Measurements from ENCODE around the gene BICC1. TPM values are rescaled to one million over a fixed set of nuclear protein-coding genes. Genes with fewer than 3 reads are reported as not detected.

The BICC1 gene
- total RNA-seq, 4 donors from 2014 or later = 1.3 to 29.7 (median 17.5) TPM

DNA sequence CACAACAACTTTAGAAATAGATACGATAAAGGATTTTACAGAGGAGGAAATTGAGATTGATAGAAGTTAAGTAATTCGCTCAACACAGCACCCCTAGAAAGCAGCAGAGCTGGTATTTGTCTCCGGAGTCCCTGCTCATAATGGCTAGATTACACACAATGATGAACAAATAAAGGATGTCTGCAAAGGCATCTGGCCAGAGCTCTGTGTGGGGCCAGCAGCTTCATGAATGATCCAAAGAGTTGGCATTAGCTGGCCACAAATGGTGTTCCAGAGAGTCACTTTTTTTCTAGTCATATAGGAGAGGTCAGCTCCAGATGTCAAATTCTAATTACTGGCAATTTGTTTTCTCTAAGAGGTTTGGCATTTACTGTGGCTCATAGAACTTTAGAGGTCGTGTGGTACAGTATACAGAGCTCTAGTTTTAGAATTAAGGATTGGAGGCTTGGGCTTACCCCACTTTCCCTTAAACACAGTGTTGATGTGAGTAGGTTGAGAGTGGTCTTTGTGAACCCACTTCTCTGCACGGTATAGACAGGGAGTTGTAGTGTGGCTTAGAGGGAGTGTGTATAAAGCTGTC lies 186.2 kb downstream of the BICC1 start:
- no peaks in the 10 kb centered on the region for H3K4me1 ChIP-seq
- DNase-seq = no peak
- no peaks in the 10 kb centered on the region for H3K9me3 ChIP-seq
- intact Hi-C loops (cut with DNase I; ENCODE audit: low total_unique reads) = no loop called here
- H3K27me3 ChIP-seq = no peaks in the 10 kb centered on the region
- H3K36me3 ChIP-seq = no peaks in the 10 kb centered on the region
- H3K4me3 ChIP-seq = no peak overlapping the region
- no peak for TF ChIP-seq POLR2A (IDR thresholded peaks at IDR 0.05)
- TF ChIP-seq, protein P1, sequence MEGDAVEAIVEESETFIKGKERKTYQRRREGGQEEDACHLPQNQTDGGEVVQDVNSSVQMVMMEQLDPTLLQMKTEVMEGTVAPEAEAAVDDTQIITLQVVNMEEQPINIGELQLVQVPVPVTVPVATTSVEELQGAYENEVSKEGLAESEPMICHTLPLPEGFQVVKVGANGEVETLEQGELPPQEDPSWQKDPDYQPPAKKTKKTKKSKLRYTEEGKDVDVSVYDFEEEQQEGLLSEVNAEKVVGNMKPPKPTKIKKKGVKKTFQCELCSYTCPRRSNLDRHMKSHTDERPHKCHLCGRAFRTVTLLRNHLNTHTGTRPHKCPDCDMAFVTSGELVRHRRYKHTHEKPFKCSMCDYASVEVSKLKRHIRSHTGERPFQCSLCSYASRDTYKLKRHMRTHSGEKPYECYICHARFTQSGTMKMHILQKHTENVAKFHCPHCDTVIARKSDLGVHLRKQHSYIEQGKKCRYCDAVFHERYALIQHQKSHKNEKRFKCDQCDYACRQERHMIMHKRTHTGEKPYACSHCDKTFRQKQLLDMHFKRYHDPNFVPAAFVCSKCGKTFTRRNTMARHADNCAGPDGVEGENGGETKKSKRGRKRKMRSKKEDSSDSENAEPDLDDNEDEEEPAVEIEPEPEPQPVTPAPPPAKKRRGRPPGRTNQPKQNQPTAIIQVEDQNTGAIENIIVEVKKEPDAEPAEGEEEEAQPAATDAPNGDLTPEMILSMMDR (IDR thresholded peaks at IDR 0.05) = no peak
- H3K27ac ChIP-seq = no peak overlapping the region

DNA sequence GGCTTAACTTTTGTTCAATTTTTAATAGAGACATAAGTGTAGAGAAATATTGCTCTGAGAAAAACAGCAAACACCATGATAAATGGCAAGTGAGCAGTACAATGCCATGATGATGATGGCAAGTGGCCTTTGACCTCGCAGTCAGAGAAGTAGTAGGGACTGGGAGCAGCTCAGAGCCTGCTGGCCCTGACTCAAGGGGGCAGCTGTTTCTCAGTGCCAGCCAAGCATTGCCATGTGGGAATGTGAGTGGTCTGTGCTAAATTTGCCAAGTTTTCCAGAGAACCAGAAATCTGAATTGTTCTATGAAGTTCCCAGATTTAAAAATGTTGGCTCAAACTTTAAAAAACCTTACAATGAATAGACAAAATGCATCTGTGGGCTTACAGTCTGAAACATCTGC lies 187.9 kb downstream of the BICC1 start:
- no peaks in the 10 kb centered on the region for H3K36me3 ChIP-seq
- no peak for TF ChIP-seq POLR2A (IDR thresholded peaks at IDR 0.05)
- H3K9me3 ChIP-seq = no peaks in the 10 kb centered on the region
- H3K4me3 ChIP-seq = no peak overlapping the region
- intact Hi-C loops (cut with DNase I; ENCODE audit: low total_unique reads) = no loop called here
- no peak for DNase-seq
- peak overlapping the region in 1 of 2 donors; percentile 27 for H3K27ac ChIP-seq
- no peaks in the 10 kb centered on the region for H3K27me3 ChIP-seq
- no peaks in the 10 kb centered on the region for H3K4me1 ChIP-seq

DNA sequence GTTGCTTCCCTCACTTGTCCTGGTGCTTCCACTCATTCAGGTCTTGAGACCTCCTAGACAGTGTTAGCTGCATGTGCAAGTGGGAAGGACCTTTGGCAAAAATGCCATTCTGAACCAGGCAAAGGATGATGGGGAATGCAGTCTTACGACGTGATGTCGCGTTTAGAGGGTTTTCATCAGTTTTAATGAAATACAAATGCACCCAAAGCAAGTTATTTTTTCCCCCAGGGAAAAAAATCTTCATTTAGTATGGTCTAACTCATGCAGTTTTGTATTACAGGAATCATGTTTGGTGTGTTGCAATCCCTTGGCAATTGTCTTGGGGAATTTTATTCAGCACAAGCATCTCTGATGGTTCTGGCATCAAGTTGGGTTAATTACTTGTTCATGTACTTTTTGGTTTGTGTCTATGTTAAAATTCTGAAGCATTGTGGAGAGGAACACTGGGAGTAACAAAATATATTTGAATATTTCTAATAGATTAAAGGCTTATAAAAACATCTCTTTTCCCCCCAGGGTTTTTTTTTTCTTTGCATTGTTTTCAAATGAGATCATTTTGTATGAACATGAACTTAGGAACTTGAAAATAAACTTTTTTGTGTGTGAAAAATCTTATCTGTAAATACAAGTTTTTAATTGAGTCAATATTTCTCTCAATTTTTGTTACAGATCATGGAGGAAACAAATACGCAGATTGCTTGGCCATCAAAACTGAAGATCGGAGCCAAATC lies 188.9 kb downstream of the BICC1 start:
- TF ChIP-seq, protein P1 (IDR thresholded peaks at IDR 0.05) = no peak
- TF ChIP-seq POLR2A (IDR thresholded peaks at IDR 0.05) = no peak
- H3K27ac ChIP-seq = peak overlapping the region; percentile 29 to 53
- H3K4me1 ChIP-seq = no peaks in the 10 kb centered on the region
- H3K9me3 ChIP-seq = no peaks in the 10 kb centered on the region
- H3K27me3 ChIP-seq = no peaks in the 10 kb centered on the region
- peak; percentile 31 to 59 for DNase-seq
- no peak overlapping the region for H3K4me3 ChIP-seq
- intact Hi-C loops (cut with DNase I; ENCODE audit: low total_unique reads) = no loop called here
- no peaks in the 10 kb centered on the region for H3K36me3 ChIP-seq

DNA sequence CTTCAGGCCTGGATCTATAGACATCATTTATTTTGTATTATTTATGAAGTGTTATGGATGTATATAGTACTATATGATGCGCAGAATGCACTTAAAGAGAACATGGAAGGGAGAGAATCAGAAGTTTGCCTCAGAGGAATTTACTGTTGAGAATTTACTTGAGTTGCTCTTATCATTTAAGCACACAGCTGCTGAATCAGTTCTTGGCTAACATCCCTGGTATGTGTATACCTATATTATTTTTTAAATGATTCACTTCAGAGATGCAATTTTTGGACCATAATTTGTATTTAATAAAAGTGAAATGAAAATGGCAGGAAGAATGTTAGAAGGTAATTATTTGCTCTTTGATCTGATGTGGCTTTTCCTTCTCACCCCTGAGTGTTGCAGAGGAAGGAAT lies 191.6 kb downstream of the BICC1 start:
- Histone ChIP-seq H3K36me3 (no peaks in the 10 kb centered on the region), H3K27ac (no peak overlapping the region), H3K4me3 (no peak overlapping the region), H3K4me1 (no peaks in the 10 kb centered on the region), H3K9me3 (no peaks in the 10 kb centered on the region), H3K27me3 (no peaks in the 10 kb centered on the region)
- intact Hi-C loops (cut with DNase I; ENCODE audit: low total_unique reads) = no loop called here
- TF ChIP-seq, protein P1 (IDR thresholded peaks at IDR 0.05) = no peak
- no peak for TF ChIP-seq POLR2A (IDR thresholded peaks at IDR 0.05)
- no peak for DNase-seq

DNA sequence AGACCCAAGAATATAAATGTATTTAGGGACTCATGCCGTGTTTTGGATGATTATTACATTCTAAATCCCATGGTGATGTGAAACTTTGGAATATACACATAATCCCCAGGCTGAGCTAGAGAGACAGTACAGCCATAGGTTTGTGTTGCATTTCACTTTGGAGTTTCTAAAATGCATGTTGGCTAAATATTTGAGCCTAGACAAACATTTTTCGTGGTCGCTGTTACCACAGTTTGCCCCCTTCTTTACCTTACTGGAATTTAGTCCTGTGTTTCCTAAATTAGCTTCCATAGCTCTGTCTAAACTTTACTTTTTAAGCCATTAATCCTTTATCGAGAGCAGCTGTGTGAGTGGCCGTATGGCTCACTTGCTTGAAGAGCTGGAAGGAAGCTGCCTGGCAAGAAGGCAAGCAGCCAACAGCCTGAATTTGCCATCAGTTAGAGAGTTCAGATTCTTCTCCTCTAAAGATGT lies 192.0 kb downstream of the BICC1 start:
- H3K27ac ChIP-seq = peak overlapping the region in 1 of 2 donors; percentile 13
- no peaks in the 10 kb centered on the region for H3K36me3 ChIP-seq
- no peak for DNase-seq
- H3K27me3 ChIP-seq = no peaks in the 10 kb centered on the region
- intact Hi-C loops (cut with DNase I; ENCODE audit: low total_unique reads) = no loop called here
- no peak overlapping the region for H3K4me3 ChIP-seq
- H3K4me1 ChIP-seq = no peaks in the 10 kb centered on the region
- no peaks in the 10 kb centered on the region for H3K9me3 ChIP-seq
- TF ChIP-seq, protein P1 (IDR thresholded peaks at IDR 0.05) = no peak
- no peak for TF ChIP-seq POLR2A (IDR thresholded peaks at IDR 0.05)
